RWPE2 (cell line): ENCODE results near the gene GIGYF2.

Experiments used
- ATAC-seq: fragments of 200-7000 bp; cut with Tn5 transposase; 3 replicates; pipeline ENCODE4 v1.9.1; 2021; ENCODE audit warnings: low read depth
- DNase-seq: peaks from one replicate; pipeline ENCODE4 v3.0.0-alpha.2; 2020; ENCODE audit warnings: low spot score
- H3K27ac ChIP-seq: fragments of 450-650 bp; 2 replicates; pipeline ENCODE4 v1.5.1; 2017; ENCODE audit warnings: mild to moderate bottlenecking; ENCODE audit not compliant: poor library complexity, severe bottlenecking
- H3K27me3 ChIP-seq: fragments of 250-450 bp; sonication (Bioruptor Pico); 2 replicates; pipeline ENCODE4 v1.5.1; 2021; ENCODE audit warnings: mild to moderate bottlenecking, moderate library complexity; ENCODE audit not compliant: insufficient read depth, poor library complexity, severe bottlenecking
- H3K36me3 ChIP-seq: fragments of 250-450 bp; sonication (Bioruptor Pico); 2 replicates; pipeline ENCODE4 v1.5.1; 2020; ENCODE audit warnings: low read depth, mild to moderate bottlenecking, moderate library complexity
- H3K4me1 ChIP-seq: fragments of 250-450 bp; sonication (Bioruptor Pico); 2 replicates; pipeline ENCODE4 v1.5.1; 2021; ENCODE audit warnings: mild to moderate bottlenecking, moderate library complexity; ENCODE audit not compliant: insufficient read depth, poor library complexity, severe bottlenecking
- H3K4me3 ChIP-seq: fragments of 250-450 bp; sonication (Bioruptor Pico); 2 replicates; pipeline ENCODE4 v1.5.1; 2021; ENCODE audit warnings: mild to moderate bottlenecking, moderate library complexity; ENCODE audit not compliant: severe bottlenecking
- H3K9me3 ChIP-seq: fragments of 250-450 bp; sonication (Bioruptor Pico); 2 replicates; pipeline ENCODE4 v1.5.1; 2021; ENCODE audit warnings: mild to moderate bottlenecking, moderate library complexity; ENCODE audit not compliant: severe bottlenecking
- TF ChIP-seq, protein P1 (sequence below): fragments of 450-650 bp; IDR thresholded peaks from one replicate; pipeline ENCODE4 v1.5.1; 2017; ENCODE audit warnings: mild to moderate bottlenecking, moderate library complexity; ENCODE audit not compliant: poor library complexity, severe bottlenecking

GIGYF2 gene

DNA sequence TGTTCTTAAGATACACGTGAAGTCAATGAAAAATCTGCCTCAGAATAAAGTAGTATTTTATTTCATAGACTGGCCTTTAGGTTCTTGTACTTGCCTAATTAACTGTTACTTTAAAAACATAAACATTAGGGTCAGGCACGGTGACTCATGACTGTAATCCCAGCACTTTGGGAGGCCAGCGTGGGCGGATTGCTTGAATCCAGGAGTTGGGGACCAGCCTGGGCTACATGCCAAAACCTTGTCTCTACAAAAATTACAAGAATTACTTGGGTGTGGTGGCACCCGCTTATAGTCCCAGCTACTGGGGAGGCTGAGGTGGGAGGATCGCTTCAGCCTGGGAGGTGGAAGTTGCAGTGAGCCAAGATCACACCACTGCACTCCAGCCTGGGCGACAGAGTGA lies 157.0 kb downstream of the GIGYF2 start:
- H3K4me3 ChIP-seq = no peak overlapping the region
- H3K36me3 ChIP-seq = peaks cover 77% of the 10 kb centered on the region
- ATAC-seq (peak; percentile 63), DNase-seq (peak; percentile 82)
- H3K27ac ChIP-seq = peak overlapping the region; percentile 29
- TF ChIP-seq, protein P1, sequence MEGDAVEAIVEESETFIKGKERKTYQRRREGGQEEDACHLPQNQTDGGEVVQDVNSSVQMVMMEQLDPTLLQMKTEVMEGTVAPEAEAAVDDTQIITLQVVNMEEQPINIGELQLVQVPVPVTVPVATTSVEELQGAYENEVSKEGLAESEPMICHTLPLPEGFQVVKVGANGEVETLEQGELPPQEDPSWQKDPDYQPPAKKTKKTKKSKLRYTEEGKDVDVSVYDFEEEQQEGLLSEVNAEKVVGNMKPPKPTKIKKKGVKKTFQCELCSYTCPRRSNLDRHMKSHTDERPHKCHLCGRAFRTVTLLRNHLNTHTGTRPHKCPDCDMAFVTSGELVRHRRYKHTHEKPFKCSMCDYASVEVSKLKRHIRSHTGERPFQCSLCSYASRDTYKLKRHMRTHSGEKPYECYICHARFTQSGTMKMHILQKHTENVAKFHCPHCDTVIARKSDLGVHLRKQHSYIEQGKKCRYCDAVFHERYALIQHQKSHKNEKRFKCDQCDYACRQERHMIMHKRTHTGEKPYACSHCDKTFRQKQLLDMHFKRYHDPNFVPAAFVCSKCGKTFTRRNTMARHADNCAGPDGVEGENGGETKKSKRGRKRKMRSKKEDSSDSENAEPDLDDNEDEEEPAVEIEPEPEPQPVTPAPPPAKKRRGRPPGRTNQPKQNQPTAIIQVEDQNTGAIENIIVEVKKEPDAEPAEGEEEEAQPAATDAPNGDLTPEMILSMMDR = no peak
- no peaks in the 10 kb centered on the region for H3K27me3 ChIP-seq
- H3K4me1 ChIP-seq = peaks cover 13% of the 10 kb centered on the region
- H3K9me3 ChIP-seq = no peaks in the 10 kb centered on the region

DNA sequence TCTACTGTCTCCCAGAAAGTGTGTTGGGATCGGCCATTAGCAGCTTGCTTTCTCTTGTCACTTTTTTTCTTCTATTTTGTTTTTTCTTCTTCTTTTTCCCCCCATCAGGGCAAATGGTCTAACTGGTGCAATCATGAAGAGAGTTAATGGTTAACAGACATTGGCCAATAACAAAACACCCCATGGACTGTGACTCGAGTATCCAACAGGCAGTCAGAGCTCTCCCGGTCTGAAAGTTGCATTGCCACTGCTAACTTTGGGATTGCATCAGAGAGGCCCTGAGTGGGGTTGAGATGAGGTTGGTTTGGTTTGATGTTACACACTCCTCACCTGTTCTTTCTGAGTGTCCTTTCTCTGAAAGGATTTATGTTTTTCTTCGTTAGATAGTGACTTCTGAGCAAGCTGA lies 160.0 kb downstream of the GIGYF2 start:
- Histone ChIP-seq H3K4me3 (no peak overlapping the region), H3K9me3 (no peaks in the 10 kb centered on the region), H3K4me1 (peaks cover 13% of the 10 kb centered on the region), H3K27me3 (no peaks in the 10 kb centered on the region), H3K27ac (peak overlapping the region; percentile 16), H3K36me3 (peaks cover 55% of the 10 kb centered on the region)
- TF ChIP-seq, protein P1 = no peak
- ATAC-seq (no peak), DNase-seq (no peak)

DNA sequence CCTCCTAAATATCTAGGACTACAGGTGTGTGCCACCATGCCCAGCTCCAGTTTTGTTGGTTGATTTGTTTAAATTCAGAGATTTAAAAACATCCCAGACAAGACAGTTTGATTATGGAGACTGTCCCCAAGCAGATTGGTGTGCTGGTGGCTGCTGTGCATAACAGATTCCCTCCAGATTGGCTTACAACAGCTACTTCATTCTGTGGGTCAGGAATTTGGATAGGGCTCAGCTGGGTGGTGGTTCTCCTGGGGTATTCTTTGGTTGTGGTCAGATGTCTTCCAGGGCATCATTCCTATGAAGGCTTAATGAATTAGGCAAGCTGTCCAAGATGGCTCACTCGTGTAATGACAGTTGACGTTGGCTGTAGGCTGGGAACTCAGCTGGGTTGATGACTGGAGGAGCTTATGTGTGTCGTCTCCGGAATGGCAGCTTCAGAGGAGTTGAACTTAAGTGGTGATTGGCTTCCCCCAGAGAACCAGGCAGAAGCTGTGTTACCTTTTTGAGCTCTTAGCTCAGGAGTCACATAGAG lies 162.3 kb downstream of the GIGYF2 start:
- TF ChIP-seq, protein P1 = no peak
- Histone ChIP-seq H3K36me3 (peaks cover 42% of the 10 kb centered on the region), H3K27me3 (no peaks in the 10 kb centered on the region), H3K27ac (no peak overlapping the region), H3K9me3 (no peaks in the 10 kb centered on the region), H3K4me3 (no peak overlapping the region), H3K4me1 (peaks cover 3% of the 10 kb centered on the region)
- no peak for ATAC-seq
- no peak for DNase-seq

DNA sequence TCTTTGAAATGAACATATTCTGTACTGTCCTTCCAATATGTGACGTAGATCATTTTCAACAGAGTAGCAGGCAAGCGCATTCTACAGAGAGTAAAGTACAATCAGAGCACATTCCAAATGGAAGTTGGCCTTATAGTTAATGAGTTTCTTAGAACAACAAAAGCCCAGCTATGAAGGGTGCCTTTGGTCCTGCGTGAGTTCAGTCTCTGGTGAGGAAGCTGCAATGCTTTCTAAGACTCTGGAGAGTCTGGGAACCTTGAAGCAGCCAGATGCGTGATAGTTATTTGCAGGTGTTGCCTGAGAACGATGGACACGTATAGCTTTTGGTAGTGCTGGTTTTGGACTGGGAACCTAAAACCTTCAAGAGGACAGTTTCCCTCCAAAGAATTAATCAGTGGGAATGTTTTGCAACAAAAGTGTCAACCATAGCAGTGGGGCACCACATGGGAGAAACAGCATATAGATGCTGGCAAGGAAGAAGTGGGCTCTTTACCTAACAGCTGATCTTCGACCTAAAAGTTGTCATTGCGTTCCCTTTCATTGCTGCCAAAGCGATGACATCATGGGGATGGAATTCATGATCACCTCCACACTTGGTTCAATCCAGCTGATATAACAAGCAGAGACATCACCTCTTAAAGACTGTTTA lies 163.6 kb downstream of the GIGYF2 start:
- Histone ChIP-seq H3K27me3 (no peaks in the 10 kb centered on the region), H3K4me3 (no peak overlapping the region), H3K27ac (no peak overlapping the region), H3K4me1 (peaks cover 3% of the 10 kb centered on the region), H3K36me3 (peaks cover 37% of the 10 kb centered on the region), H3K9me3 (no peaks in the 10 kb centered on the region)
- ATAC-seq = no peak
- DNase-seq = no peak
- TF ChIP-seq, protein P1 = no peak

DNA sequence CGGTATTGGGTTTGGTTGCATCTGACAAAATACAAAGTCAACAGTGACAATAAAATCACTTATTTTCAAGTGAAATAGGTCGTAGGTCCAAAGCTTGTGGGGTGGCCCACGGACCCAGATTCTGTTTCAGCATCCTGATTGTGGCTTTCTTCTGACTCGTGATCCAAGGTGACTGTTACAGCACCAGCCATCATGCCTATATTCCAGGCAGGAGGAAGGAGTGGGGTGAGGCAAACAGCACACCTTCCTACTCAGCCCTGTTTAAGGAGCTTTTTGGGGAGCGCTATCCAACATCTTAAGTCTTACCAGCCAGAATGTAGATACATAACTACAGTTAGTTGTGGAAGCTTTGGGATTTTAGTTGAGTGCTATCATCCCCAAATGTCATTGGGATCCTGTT lies 164.2 kb downstream of the GIGYF2 start:
- no peak for ATAC-seq
- H3K9me3 ChIP-seq = no peaks in the 10 kb centered on the region
- no peak overlapping the region for H3K4me3 ChIP-seq
- H3K4me1 ChIP-seq = peaks cover under 1% of the 10 kb centered on the region
- no peaks in the 10 kb centered on the region for H3K27me3 ChIP-seq
- peaks cover 31% of the 10 kb centered on the region for H3K36me3 ChIP-seq
- TF ChIP-seq, protein P1 = no peak
- no peak overlapping the region for H3K27ac ChIP-seq
- no peak for DNase-seq
